ENCODE measurements around the gene SBF2.

The SBF2 gene

GRCh38 chr11:9796854-9797253 lies 497.2 kb downstream of the SBF2 start:
- TF ChIP-seq CTCF (IDR thresholded peaks at IDR 0.05; ENCODE audit: borderline replicate concordance, control extremely low read depth, extremely low read depth, insufficient read depth, missing control alignments): no peak

DNA sequence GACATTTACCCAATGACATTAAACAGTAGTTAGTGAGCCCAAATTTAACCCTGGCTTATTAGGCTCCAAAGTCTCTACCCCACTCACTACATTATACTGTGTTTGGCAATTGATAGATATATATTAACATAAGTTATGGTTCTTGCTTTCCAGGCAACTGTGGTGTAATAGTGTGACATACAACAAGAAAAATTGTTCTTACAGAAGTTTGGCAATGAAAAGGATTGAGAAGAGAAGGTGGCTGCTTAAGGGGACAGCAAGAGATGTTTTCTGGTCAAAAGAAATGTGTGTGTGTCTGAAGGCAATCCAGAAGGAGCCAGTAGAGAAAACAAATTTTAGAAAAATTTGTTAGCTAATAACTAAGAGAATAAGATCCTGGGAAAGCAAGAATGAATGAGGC lies 497.8 kb downstream of the SBF2 start:
- no peak for TF ChIP-seq CTCF (IDR thresholded peaks at IDR 0.05; ENCODE audit: borderline replicate concordance, control extremely low read depth, extremely low read depth, insufficient read depth, missing control alignments)
- no peak for DNase-seq (ENCODE audit: low spot score)
- in situ Hi-C loops (cut with MboI; ENCODE audit: low sequenced_read_pairs, unreplicated experiment): no loop called here

More at GRCh38 chr11:9796854-9797253, 497.2 kb downstream of the SBF2 start:
- in situ Hi-C loops (cut with MboI; ENCODE audit: low sequenced_read_pairs, unreplicated experiment): no loop called here
- DNase-seq (ENCODE audit: low spot score): no peak

- in situ Hi-C loops (cut with MboI; ENCODE audit: low sequenced_read_pairs, unreplicated experiment): no loop called here
- no peak for TF ChIP-seq CTCF (IDR thresholded peaks at IDR 0.05; ENCODE audit: borderline replicate concordance, control extremely low read depth, extremely low read depth, insufficient read depth, missing control alignments)
- DNase-seq (ENCODE audit: low spot score): no peak
Observed at GRCh38 chr11:9790703-9791102, 503.3 kb downstream of the SBF2 start.

DNA sequence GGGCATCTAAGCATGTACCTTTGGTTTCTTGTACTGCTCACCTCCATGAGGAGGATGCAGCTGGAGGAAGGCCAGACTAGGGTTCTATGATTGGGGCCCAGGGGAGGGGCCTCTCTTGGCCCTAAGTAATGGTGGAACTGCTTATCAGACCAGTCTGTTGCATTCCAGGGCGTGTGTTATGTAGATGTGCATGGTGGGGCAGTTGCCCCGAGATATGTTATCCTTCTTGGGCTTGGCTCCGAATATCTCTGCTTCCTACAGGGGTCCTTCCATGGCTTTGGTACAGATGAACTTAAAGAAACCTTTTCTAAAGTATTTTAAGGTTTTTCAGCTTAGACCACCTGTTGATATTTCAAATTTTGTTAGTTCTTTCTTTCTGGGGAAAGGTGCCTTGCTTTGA lies 504.1 kb downstream of the SBF2 start:
- no peak for DNase-seq (ENCODE audit: low spot score)
- in situ Hi-C loops (cut with MboI; ENCODE audit: low sequenced_read_pairs, unreplicated experiment): no loop called here
- TF ChIP-seq CTCF (IDR thresholded peaks at IDR 0.05; ENCODE audit: borderline replicate concordance, control extremely low read depth, extremely low read depth, insufficient read depth, missing control alignments): no peak

DNA sequence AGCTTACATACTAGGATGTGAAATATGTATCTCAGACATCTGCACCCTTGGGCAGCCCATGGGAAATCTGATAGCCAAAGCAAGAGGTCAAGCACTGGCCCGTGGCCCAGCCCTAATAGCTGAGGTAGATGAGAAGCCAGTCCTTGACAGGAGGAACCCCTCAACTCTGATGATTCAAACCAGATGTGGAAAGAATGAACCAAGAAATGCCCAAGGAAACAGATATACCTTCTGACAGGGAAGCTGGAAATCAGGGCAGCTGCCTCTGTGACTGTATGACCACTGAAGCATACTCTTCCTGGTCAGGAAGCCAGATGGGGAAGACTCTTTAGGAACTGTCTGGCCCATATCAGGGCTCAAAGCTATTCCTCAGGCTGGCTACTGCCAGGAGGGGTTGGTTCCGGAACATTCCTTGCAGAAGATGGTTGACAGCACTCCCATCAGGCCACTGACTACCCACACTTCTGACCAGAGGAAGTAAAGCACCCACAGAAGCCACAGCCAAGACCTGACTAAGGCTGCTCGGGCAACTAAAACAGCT lies 506.0 kb downstream of the SBF2 start:
- in situ Hi-C loops (cut with MboI; ENCODE audit: low sequenced_read_pairs, unreplicated experiment): no loop called here
- TF ChIP-seq CTCF (IDR thresholded peaks at IDR 0.05; ENCODE audit: borderline replicate concordance, control extremely low read depth, extremely low read depth, insufficient read depth, missing control alignments): no peak
- DNase-seq (ENCODE audit: low spot score): no peak

DNA sequence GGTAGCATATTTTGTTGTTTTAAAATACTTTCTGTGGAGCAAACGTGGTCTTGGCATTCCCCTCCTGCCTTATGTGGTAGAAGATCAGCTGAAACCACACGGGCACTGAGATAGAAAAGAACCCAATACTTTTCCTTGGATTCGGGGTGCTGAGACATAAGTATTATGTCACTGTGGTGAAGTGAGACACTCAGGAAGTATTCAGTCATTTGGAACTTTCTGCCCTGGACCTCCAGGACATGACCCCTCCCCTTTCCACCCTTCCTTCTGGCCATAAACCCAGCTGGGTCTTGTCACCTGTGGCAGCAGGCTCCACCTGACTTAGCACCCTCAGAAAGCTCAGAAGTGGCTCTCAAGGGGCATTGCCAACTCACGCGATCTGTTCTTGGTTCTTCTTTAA lies 506.8 kb downstream of the SBF2 start:
- no peak for DNase-seq (ENCODE audit: low spot score)
- in situ Hi-C loops (cut with MboI; ENCODE audit: low sequenced_read_pairs, unreplicated experiment): no loop called here
- no peak for TF ChIP-seq CTCF (IDR thresholded peaks at IDR 0.05; ENCODE audit: borderline replicate concordance, control extremely low read depth, extremely low read depth, insufficient read depth, missing control alignments)
